HFF-Myc (cell line): ENCODE results near the gene ADAMTS1.

ENCODE experiments used
- DNase-seq: peaks from one replicate; pipeline ENCODE4 v3.0.0-alpha.2; 2011; ENCODE audit warnings: low read depth; ENCODE audit errors: extremely low read depth
- H3K4me3 ChIP-seq: replicated peaks from 2 replicates; pipeline ENCODE4 v1.5.1; 2011; ENCODE audit warnings: low read depth, mild to moderate bottlenecking, control low read depth, low read length
- TF ChIP-seq, protein P1 (sequence below): IDR thresholded peaks from 2 replicates; pipeline ENCODE4 v1.5.1; 2012; ENCODE audit warnings: mild to moderate bottlenecking, low read depth, low read length, control low read depth; ENCODE audit errors: missing control alignments

The ADAMTS1 gene

DNA sequence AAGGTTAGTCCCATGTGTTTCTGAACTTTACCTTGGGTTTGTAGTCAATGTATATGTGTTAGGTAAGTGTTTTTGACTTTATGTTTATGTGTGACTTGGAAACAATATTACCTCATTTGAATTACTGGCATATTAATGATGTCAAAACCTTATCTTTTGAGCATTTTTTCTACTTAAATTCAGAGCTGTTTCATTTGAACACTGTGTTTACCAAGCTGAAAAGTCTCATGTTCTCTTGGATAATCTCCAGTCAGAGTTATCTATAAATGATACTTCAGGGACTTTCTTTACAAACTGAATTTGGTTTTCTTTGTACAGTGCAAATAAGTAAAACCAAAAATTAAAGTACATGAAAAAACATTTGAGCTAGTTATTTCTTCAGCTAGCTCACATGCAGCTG is 30.0 kb downstream of the ADAMTS1 start:
- DNase-seq = no peak
- no peak overlapping the region for H3K4me3 ChIP-seq
- TF ChIP-seq, protein P1, sequence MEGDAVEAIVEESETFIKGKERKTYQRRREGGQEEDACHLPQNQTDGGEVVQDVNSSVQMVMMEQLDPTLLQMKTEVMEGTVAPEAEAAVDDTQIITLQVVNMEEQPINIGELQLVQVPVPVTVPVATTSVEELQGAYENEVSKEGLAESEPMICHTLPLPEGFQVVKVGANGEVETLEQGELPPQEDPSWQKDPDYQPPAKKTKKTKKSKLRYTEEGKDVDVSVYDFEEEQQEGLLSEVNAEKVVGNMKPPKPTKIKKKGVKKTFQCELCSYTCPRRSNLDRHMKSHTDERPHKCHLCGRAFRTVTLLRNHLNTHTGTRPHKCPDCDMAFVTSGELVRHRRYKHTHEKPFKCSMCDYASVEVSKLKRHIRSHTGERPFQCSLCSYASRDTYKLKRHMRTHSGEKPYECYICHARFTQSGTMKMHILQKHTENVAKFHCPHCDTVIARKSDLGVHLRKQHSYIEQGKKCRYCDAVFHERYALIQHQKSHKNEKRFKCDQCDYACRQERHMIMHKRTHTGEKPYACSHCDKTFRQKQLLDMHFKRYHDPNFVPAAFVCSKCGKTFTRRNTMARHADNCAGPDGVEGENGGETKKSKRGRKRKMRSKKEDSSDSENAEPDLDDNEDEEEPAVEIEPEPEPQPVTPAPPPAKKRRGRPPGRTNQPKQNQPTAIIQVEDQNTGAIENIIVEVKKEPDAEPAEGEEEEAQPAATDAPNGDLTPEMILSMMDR = no peak

DNA sequence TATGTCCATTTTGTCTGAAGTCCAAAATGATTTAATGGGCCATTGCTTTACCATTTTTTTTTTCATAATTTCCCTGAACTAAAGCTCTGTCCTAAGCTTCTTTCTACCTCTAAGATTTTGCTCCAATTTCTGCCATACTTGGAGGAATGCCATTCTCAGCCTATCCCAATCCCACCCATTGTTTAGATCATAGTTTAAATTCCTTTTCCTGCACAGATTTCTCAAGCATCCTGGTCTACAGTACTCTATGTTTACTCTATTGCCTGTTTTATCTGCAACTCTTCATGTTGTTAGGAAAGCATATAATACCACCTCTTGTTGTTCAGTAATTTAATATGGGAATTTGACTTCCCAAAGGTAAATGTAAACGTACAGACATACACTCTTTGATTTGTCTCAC is 30.8 kb downstream of the ADAMTS1 start:
- H3K4me3 ChIP-seq = no peak overlapping the region
- TF ChIP-seq, protein P1 = no peak
- DNase-seq = no peak

DNA sequence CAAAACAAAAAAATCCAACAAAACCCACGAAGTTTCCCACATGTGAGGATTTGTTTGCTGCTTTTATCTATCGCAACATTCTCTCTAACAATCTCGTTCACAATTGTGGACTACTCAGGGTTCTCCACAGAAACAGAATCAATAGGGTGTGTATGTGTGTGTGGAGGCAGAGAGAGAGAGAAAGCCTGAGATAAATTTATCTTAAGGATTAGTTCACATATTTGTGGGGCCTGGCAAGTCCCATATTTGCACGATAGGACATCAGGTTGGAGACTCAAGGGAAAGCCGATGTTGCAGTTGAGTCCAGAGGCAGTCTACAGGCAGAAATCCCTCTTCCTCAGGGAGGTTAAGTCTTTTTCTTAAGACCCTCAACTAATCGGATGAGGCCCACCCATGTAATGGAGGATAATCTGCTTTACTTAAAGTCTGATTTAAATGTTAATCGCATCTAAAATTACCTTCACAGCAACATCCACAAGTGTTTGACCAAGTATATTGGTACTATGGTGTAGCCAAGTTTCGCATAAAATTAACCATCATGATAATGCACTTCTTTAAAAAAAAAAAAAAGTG is 31.7 kb downstream of the ADAMTS1 start:
- no peak overlapping the region for H3K4me3 ChIP-seq
- DNase-seq = no peak
- TF ChIP-seq, protein P1 = no peak

DNA sequence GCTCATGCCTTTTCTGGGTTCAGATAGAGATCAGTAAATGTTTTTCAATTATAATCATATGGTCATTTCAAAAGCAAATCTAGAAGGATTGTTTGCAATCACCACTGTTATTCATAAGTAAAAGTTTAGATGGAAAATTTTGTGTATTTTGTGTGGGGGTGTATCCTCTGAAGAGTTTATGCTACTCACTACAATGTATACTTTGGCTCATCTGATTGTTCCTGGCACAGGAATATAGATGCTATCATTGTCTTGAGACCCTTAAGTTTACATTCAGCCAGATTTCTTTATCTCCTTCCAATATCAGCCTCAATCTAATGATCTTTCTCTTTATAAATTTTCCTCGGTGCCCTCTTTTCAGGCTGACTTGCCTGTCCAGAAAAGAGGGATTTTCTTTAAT is 33.0 kb downstream of the ADAMTS1 start:
- no peak for DNase-seq
- no peak overlapping the region for H3K4me3 ChIP-seq
- TF ChIP-seq, protein P1 = no peak

DNA sequence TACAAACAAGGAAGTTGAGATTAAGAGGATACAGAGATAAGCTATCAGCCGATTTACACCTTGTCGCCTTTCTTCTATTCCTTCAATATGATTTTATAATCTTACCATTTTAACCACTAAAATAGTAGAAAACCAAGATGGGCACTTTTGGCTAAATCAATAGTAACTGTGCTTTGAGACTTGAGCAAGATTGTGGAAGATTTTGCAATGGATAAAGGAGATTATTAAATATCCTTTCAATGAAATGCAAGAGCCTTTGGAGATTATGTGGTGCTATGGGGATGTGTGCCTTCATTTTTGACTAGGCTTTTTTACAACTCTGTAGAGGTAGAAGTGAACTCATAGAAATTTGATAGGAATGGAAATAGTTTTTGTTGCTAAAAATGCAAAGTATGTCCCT is 33.7 kb downstream of the ADAMTS1 start:
- TF ChIP-seq, protein P1 = no peak
- H3K4me3 ChIP-seq = no peak overlapping the region
- DNase-seq = no peak

DNA sequence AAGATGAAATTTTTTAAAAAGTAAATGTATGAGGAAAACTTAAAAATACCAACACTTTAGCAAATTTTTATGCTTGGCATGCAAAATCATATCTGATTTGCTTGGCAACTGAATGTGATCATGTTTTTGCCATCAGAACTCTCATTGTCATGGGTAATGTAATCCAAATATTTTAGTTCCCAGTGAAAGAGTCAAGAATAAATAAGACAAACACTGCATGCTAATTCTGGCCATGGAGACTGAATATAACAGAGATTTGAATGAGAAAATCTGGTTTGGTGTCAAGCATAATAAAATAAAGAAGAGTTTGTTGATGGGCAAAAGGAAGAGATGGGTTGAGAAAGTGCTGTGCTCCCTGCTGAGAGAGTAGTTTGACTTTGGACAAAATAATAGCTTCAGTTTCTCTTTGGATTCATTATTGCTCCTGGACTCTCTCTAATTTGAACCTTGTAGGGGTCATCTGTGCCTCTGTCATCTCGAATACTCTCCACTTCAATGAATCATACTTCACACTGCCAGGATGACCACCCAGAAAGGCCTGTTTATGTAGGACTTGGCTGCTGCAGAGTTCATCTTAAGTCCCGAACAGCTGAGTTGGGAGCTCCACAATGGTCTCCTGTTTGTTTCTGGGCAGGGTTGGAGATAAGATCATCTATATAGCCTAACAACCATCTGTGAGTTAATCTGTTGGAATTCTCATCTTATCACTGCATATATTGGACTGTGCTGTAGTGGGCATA is 34.4 kb downstream of the ADAMTS1 start:
- H3K4me3 ChIP-seq = no peak overlapping the region
- no peak for DNase-seq
- TF ChIP-seq, protein P1 = no peak
